Measurements from ENCODE around the gene BICD1.

The BICD1 gene

GRCh38 chr12:32400866-32401265 is 294.2 kb downstream of the BICD1 start:
- in situ Hi-C loops (cut with MboI; ENCODE audit: low pct_unique_long_range_greater_than_20kb, low sequenced_read_pairs, unreplicated experiment), result no loop called here
- no peak for DNase-seq (ENCODE audit: low spot score)
- TF ChIP-seq, protein P1, sequence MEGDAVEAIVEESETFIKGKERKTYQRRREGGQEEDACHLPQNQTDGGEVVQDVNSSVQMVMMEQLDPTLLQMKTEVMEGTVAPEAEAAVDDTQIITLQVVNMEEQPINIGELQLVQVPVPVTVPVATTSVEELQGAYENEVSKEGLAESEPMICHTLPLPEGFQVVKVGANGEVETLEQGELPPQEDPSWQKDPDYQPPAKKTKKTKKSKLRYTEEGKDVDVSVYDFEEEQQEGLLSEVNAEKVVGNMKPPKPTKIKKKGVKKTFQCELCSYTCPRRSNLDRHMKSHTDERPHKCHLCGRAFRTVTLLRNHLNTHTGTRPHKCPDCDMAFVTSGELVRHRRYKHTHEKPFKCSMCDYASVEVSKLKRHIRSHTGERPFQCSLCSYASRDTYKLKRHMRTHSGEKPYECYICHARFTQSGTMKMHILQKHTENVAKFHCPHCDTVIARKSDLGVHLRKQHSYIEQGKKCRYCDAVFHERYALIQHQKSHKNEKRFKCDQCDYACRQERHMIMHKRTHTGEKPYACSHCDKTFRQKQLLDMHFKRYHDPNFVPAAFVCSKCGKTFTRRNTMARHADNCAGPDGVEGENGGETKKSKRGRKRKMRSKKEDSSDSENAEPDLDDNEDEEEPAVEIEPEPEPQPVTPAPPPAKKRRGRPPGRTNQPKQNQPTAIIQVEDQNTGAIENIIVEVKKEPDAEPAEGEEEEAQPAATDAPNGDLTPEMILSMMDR (IDR thresholded peaks at IDR 0.05; ENCODE audit: extremely low read depth, insufficient read depth, missing control alignments), result no peak

GRCh38 chr12:32402170-32402569 is 295.5 kb downstream of the BICD1 start:
- TF ChIP-seq, protein P1 (IDR thresholded peaks at IDR 0.05; ENCODE audit: extremely low read depth, insufficient read depth, missing control alignments), result no peak
- in situ Hi-C loops (cut with MboI; ENCODE audit: low pct_unique_long_range_greater_than_20kb, low sequenced_read_pairs, unreplicated experiment), result no loop called here

DNA sequence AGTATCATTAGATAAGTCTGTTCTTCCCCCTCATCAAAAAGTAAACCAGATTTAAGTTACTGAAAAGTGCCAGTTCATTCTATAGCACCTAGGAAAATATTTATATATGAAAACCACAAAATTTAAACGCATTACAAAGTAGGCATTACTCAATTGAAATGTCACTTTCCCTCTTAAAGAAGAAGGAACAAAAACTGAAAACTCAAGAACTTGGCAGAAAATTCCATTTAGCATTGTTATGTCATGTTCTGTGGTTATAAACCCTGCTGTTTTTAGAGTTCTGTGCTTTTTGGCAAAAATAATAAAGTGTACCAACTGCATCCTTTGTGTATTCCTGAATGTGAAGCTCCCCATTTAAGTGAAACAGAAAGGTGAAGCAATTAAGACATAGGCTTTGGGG is 296.3 kb downstream of the BICD1 start:
- TF ChIP-seq, protein P1 (IDR thresholded peaks at IDR 0.05; ENCODE audit: extremely low read depth, insufficient read depth, missing control alignments), result no peak
- in situ Hi-C loops (cut with MboI; ENCODE audit: low pct_unique_long_range_greater_than_20kb, low sequenced_read_pairs, unreplicated experiment), result no loop called here
- no peak for DNase-seq (ENCODE audit: low spot score)

More at GRCh38 chr12:32402170-32402569, 295.5 kb downstream of the BICD1 start:
- no peak for DNase-seq (ENCODE audit: low spot score)

- DNase-seq (ENCODE audit: low spot score), result no peak
- in situ Hi-C loops (cut with MboI; ENCODE audit: low pct_unique_long_range_greater_than_20kb, low sequenced_read_pairs, unreplicated experiment), result no loop called here
- TF ChIP-seq, protein P1 (IDR thresholded peaks at IDR 0.05; ENCODE audit: extremely low read depth, insufficient read depth, missing control alignments), result no peak
These were observed 301.1 kb downstream of the BICD1 start for GRCh38 chr12:32407795-32408194.

GRCh38 chr12:32413412-32413811 is 306.8 kb downstream of the BICD1 start:
- TF ChIP-seq, protein P1 (IDR thresholded peaks at IDR 0.05; ENCODE audit: extremely low read depth, insufficient read depth, missing control alignments), result no peak
- no peak for DNase-seq (ENCODE audit: low spot score)
- in situ Hi-C loops (cut with MboI; ENCODE audit: low pct_unique_long_range_greater_than_20kb, low sequenced_read_pairs, unreplicated experiment), result no loop called here

- in situ Hi-C loops (cut with MboI; ENCODE audit: low pct_unique_long_range_greater_than_20kb, low sequenced_read_pairs, unreplicated experiment), result no loop called here
- TF ChIP-seq, protein P1 (IDR thresholded peaks at IDR 0.05; ENCODE audit: extremely low read depth, insufficient read depth, missing control alignments), result no peak
- DNase-seq (ENCODE audit: low spot score), result no peak
These were observed 311.6 kb downstream of the BICD1 start for GRCh38 chr12:32418221-32418620.
